ENCODE measurements around the gene ZNF334. TPM values are rescaled to one million over a fixed set of nuclear protein-coding genes. Genes with fewer than 3 reads are reported as not detected.

ZNF334 gene
- polyA plus RNA-seq, result 10.5 and 13.3 TPM in 2 replicates

GRCh38 chr20:46512943-46513844 lies at the start of gene ZNF334:
ZNF334 (minus strand) TSS chr20:46513559; CDS start chr20:46512102, 1,457 bp downstream.

GRCh38 chr20:46550461-46550860 lies 37.1 kb upstream of the ZNF334 start, which contains the start of gene OCSTAMP:
OCSTAMP (minus strand) TSS chr20:46550654; CDS start chr20:46550560, 94 bp downstream.

Other genes starting within 250 kb of the ZNF334 start
- 0.85 and 0.86 TPM in 2 replicates for gene CDH22, start 205.1 kb downstream of the ZNF334 start, polyA plus RNA-seq
- 24.1 and 30.9 TPM in 2 replicates for gene ELMO2, start 106.9 kb downstream of the ZNF334 start, polyA plus RNA-seq
- not detected in 2 replicates for gene OCSTAMP, start 37.1 kb upstream of the ZNF334 start, polyA plus RNA-seq
- 0.78 and 2.6 TPM in 2 replicates for gene SLC13A3, start 137.9 kb upstream of the ZNF334 start, polyA plus RNA-seq
- gene TP53RK, start 175.9 kb upstream of the ZNF334 start, polyA plus RNA-seq, result 2.9 and 4.9 TPM in 2 replicates
- gene SLC2A10, start 196.1 kb upstream of the ZNF334 start, polyA plus RNA-seq, result 0.28 TPM in 1 of 2 replicates, not detected in the other

All from Purkinje cell (primary cell).